Activated CD4-positive, CD25-positive, alpha-beta regulatory T cell treated with anti-CD3 and anti-CD28 coated beads, Interleukin-2, amount 50 U/mL, for 16 hours (primary cell): ENCODE data around the gene VASH1.

ENCODE experiments used
- DNase-seq: peaks from one replicate; pipeline ENCODE4 v3.0.0-alpha.2; 2020; ENCODE audit warnings: low read depth, low spot score

Gene VASH1

GRCh38 chr14:76784266-76784874, 23.1 kb downstream of the VASH1 start:
- DNase-seq: no peak

- peak; percentile 16 for DNase-seq
Observed at GRCh38 chr14:76784881-76785280, 23.6 kb downstream of the VASH1 start.

- DNase-seq: no peak
Observed at GRCh38 chr14:76786601-76787000, 25.3 kb downstream of the VASH1 start.

- no peak for DNase-seq
Observed at GRCh38 chr14:76792422-76792821, 31.2 kb downstream of the VASH1 start.

GRCh38 chr14:76793324-76793723, 32.1 kb downstream of the VASH1 start:
- no peak for DNase-seq

- no peak for DNase-seq
Observed at GRCh38 chr14:76793956-76794355, 32.7 kb downstream of the VASH1 start.

- no peak for DNase-seq
Observed at GRCh38 chr14:76806446-76806845, 45.2 kb downstream of the VASH1 start.

- no peak for DNase-seq
Observed at GRCh38 chr14:76808011-76808410, 46.7 kb downstream of the VASH1 start.

GRCh38 chr14:76808990-76809389, 47.7 kb downstream of the VASH1 start:
- DNase-seq: no peak

- DNase-seq: no peak
Observed at GRCh38 chr14:76810525-76810924, 49.3 kb downstream of the VASH1 start.

GRCh38 chr14:76810953-76811400, 49.7 kb downstream of the VASH1 start:
- no peak for DNase-seq

- no peak for DNase-seq
Observed at GRCh38 chr14:76811561-76811960, 50.3 kb downstream of the VASH1 start.

GRCh38 chr14:76812093-76812421, 50.8 kb downstream of the VASH1 start:
- no peak for DNase-seq

- DNase-seq: peak; percentile 93
Observed at GRCh38 chr14:76812422-76813383, 51.4 kb downstream of the VASH1 start, which contains the start of gene ANGEL1. Gene ANGEL1, minus strand, starts transcription at chr14:76812882. Its CDS starts 55 bp downstream, at chr14:76812827.

GRCh38 chr14:76814726-76815645, 53.7 kb downstream of the VASH1 start:
- DNase-seq: no peak

- DNase-seq: no peak
Observed at GRCh38 chr14:76820700-76821099, 59.4 kb downstream of the VASH1 start.

- DNase-seq: no peak
Observed at GRCh38 chr14:76826122-76826521, 64.9 kb downstream of the VASH1 start, which contains the start of gene LRRC74A. Gene LRRC74A, plus strand, starts transcription at chr14:76826408. Its CDS starts 290 bp downstream, at chr14:76826698.

GRCh38 chr14:76827696-76828296, 66.5 kb downstream of the VASH1 start:
- DNase-seq: no peak

- DNase-seq: no peak
Observed at GRCh38 chr14:76828339-76829012, 67.2 kb downstream of the VASH1 start.

GRCh38 chr14:76829013-76829365, 67.7 kb downstream of the VASH1 start:
- DNase-seq: no peak
